ENCODE measurements around the gene RASAL3.
A peak's percentile ranks its signal among the peaks of the same experiment; 100 is the strongest.

GRCh38 chr19:15418579-15419412 lies 45.5 kb downstream of the RASAL3 start, which contains the start of gene AKAP8L:
- TF ChIP-seq, protein P1, sequence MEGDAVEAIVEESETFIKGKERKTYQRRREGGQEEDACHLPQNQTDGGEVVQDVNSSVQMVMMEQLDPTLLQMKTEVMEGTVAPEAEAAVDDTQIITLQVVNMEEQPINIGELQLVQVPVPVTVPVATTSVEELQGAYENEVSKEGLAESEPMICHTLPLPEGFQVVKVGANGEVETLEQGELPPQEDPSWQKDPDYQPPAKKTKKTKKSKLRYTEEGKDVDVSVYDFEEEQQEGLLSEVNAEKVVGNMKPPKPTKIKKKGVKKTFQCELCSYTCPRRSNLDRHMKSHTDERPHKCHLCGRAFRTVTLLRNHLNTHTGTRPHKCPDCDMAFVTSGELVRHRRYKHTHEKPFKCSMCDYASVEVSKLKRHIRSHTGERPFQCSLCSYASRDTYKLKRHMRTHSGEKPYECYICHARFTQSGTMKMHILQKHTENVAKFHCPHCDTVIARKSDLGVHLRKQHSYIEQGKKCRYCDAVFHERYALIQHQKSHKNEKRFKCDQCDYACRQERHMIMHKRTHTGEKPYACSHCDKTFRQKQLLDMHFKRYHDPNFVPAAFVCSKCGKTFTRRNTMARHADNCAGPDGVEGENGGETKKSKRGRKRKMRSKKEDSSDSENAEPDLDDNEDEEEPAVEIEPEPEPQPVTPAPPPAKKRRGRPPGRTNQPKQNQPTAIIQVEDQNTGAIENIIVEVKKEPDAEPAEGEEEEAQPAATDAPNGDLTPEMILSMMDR (IDR thresholded peaks at IDR 0.05): peak; percentile 37 to 56 (median 49)
- TF ChIP-seq POLR2A (IDR thresholded peaks at IDR 0.05) (peak; percentile 83), EP300 (IDR thresholded peaks at IDR 0.05) (no peak)

Measured in ovary (tissue), 3 donors.